GM04504 (cell line): ENCODE data around the gene CD22.
"Not testable (repeated sequence)": the region's sequence is repeated elsewhere in the genome, so short reads cannot be mapped to it uniquely, and the experiment has no call there.

Source experiments
- DNase-seq: peaks from one replicate; pipeline ENCODE4 v3.0.0-alpha.2; 2012; ENCODE audit warnings: low read depth

Gene CD22

DNA sequence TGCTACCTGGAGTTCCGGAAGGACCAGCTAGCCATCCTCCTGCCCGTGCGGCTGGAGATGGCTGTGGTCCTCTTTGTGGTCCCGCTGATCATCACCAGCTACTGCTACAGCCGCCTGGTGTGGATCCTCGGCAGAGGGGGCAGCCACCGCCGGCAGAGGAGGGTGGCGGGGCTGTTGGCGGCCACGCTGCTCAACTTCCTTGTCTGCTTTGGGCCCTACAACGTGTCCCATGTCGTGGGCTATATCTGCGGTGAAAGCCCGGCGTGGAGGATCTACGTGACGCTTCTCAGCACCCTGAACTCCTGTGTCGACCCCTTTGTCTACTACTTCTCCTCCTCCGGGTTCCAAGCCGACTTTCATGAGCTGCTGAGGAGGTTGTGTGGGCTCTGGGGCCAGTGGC is 30.4 kb downstream of the CD22 start:
- DNase-seq, result not testable (repeated sequence)

DNA sequence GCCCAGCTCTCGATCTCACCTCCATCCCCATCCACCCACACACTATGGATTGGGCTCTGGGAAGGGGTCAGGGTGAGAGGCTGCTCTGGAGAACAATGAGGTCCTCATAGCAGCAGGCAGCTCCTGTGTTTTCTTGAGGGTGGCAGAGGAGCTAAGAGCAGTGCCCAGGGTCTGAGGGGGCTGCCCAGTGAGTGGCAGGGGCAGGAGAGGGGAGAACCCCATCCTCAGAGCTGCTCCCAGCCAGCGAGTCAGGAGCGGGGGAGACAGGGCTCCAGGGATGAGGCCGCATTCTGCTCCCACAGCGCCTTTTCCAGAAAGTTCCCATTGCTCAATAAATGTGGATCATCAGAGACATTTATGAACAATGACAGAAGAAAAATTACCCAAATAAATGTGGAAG is 31.1 kb downstream of the CD22 start:
- DNase-seq, result not testable (repeated sequence)

DNA sequence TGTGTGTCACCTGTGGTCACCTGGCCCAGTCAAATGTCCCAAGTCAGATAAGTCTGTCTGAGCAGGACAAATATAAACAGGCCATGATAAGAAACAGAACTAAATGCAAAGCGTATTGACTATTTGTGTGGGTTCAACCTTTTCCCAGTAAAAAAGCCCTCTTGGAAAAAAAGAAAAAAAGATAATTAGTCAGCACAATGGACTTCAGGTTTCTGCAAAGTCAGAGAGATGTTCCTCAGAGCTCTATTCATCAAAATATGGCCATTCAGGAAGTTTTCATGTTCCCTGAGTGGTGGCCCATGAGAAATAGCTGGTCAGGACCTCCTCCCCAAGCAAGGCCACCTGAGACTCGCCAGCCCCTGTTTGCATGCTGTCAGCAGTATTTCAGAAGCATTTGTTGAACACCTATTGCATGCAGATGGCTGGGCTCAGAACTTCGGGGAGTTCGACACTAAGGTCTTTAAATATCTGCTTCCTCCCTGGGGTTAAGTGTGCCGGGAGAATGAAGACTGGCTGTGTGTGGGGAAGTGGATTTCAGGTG is 32.0 kb downstream of the CD22 start:
- DNase-seq, result no peak

DNA sequence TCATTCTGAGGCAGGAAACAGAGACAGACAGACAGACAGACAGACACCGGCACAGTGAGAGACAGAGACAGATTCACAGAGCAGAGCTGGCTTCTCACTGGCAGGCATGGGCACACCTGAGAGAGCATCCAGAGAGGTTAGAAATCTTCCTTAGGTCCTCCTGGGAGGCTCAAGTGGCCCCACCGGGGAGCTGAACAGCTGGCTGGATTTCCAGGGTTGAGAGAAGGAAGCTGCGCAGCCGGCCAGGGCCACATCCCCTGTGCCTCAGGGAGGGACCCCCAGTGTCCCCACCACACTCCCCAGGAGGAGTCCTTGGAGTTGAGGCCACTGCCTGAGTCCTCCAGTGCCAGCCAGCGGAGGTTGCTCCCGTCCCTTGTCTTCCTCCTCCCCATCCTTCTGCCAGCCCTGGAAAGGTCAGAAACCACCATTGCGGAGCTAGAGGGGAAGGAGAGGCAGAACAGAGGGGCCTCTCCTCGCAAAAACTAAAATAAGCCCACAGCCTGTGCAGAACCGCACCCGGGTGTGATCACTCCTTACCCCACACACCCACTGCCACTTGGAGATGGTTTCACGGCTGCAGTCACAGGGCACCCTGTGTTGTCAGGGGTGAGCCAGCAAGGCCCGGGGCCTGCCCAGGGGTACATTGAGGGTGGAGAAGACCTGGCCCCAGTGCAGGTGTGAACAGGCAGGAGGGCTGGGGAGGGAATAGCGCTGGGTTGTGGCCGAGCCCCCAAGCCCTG is 33.4 kb downstream of the CD22 start:
- DNase-seq, result no peak

DNA sequence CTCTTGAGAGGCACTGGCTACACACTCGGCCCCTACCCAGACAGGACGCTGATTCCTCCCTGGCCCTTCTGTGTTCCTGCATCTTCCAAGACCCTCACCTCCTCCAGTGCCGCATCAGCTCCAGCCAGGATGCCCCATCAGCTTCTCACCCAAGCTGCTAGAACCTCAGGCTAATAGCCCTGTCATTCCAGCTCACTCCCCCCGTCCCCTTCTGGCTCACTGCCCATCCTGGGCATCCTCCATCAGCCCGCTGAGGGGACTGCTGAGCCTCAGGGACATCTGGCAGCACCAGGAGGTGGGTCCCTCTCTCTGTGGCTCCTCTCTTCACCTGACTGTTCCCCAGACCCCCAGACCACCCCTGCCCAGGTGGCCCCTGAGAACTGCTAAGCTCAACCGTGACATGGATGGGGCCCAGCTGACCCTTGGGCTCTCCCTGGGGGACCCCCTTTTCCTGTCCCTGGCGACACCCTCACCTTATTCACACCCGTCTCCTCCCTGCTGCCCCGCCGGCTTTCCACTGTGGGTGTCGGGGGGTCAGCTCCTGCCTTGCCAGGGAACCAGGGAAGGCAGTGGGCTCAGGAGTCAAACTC is 34.1 kb downstream of the CD22 start:
- no peak for DNase-seq

DNA sequence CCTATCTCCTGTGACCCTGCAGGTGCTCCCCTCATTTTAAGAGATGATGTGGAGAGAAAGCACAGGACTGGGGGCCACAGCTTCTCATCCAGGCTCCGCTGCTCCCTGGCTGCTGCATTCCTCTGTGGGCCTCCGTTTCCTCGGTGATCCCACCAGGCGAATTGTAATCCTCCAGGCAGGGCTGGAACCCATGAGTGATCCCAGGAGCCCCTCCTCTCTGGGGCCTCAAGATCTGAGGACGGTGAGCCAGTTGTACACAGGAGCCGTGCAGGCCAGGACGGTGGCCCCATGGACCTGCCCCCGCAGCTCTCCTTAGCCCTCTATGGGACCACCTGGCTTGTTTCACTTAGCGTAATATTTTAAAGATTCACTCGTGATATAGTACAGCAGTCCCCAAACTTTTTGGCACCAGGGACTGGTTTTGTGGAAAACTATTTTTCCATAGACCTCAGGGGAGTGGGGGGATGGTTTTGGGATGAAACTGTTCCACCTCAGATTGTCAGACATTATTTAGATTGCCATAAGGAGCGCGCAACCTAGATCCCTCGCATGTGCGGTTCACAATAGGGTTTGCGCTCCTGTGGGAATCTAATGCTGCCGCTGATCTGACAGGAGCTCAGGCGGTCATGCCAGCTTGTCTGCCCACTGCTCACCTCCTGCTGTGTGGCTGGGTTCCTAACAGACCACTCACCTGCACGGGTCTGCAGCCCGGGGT is 34.9 kb downstream of the CD22 start:
- DNase-seq, result no peak

DNA sequence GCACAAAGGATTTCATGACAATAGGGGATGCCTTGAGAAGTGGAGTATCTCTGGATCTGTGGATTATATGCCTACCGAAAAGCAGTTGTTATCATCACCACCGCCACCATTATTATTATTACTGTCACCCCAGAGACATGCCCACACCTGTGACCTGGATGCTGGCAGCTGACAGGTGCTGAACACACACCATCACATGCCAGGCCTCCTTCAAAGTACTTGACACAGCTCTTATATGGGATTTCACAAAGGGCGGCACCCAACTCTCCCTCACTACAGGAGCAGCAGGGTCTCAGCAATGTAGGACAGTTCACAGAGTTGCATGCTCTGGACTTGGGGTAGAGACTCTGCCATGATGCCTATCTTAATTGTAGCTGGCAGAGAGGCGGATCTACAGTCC is 36.3 kb downstream of the CD22 start:
- DNase-seq, result no peak

DNA sequence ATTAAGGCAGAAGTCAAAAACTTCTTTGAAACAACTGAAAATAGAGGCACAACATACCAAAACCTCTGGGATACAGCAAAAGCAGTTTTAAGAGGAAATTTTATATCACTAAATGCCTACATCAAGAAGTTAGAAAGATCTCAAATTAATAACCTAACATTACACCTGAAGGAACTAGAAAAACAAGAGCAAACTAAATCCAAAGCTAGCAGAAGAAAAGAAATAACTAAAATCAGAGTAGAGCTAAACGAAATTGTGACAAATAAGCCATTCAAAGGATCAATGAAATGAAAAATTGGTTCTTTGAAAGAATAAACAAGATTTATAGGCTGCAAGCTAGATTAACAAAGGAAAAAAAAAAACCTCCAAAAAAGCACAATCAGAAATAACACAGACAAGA is 39.4 kb downstream of the CD22 start:
- DNase-seq, result no peak

DNA sequence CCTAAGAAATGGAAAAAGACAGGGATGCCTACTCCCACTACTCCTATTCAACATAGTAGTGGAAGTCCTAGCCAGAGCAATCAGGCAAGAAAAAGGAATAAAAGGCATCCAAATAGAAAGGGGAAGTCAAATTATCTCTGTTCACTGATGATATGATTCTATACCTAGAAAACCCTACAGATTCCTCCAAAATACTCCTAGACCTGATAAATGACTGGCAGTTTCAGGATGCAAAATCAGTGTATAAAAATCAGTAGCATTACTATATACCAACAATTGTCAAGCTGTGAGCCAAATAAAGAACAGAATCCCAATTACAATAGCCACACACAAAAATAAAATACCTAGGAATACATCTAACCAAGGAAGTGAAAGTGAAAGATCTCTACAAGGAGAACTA is 40.5 kb downstream of the CD22 start:
- DNase-seq, result no peak

DNA sequence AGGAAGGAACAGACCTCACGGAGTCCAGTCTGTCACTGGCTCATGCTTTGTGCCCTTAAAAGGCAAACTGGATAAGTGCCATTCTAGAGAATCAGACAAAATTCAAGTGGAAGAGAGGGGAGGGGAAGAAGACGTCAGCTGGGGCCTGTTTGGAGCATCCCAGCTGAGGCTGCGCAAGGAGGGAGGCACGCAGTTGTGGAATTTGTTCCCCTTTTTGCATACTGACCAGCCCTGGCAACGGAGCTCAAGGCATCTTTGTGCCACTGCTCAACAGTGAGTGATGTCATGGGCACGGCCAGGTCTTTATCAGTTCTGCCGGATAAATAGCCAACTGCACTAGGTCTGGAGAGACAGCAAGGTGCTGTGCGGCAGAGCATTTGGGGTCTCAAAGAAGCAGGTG is 41.7 kb downstream of the CD22 start, which contains the start of gene GPR42:
Gene GPR42 (plus strand): TSS at position 347 of the 400 bp plus-strand sequence. CDS start 292 bp downstream, outside the sequence.
- DNase-seq, result no peak

DNA sequence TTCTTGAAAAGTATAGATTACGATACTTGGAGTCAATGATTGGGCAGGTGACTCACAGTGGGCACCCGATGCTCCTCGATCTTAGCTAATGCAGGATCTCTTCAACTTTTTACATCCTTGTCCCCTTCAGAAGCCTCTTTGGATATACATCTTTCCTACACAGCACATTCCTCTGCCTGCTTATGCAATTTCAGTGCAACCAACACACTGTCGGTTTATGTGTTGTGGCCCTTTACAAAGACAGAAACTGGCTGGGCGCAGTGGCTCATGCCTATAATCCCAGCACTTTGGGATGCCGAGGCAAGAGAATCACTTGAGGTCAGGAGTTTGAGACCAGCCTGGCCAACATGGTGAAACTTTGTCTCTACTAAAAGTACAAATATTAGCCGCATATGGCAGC is 44.5 kb downstream of the CD22 start:
- DNase-seq, result no peak

DNA sequence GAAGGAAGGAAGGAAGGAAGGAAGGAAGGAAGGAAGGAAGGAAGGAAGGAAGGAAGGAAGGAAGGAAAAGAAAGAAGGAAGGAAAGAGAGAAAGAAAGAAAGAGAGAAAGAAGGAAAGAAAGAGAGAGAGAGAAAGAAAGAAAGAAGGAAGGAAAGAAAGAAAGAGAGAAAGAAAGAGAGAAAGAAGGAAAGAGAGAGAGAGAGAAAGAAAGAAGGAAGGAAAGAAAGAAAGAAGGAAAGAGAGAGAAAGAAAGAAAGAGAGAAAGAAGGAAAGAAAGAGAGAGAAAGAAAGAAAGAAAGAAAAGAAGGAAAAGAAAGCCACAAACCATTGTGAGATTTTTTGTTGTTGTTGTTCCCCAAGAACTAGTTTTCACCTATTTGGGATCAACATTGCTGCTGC is 45.0 kb downstream of the CD22 start:
- DNase-seq, result not testable (repeated sequence)

DNA sequence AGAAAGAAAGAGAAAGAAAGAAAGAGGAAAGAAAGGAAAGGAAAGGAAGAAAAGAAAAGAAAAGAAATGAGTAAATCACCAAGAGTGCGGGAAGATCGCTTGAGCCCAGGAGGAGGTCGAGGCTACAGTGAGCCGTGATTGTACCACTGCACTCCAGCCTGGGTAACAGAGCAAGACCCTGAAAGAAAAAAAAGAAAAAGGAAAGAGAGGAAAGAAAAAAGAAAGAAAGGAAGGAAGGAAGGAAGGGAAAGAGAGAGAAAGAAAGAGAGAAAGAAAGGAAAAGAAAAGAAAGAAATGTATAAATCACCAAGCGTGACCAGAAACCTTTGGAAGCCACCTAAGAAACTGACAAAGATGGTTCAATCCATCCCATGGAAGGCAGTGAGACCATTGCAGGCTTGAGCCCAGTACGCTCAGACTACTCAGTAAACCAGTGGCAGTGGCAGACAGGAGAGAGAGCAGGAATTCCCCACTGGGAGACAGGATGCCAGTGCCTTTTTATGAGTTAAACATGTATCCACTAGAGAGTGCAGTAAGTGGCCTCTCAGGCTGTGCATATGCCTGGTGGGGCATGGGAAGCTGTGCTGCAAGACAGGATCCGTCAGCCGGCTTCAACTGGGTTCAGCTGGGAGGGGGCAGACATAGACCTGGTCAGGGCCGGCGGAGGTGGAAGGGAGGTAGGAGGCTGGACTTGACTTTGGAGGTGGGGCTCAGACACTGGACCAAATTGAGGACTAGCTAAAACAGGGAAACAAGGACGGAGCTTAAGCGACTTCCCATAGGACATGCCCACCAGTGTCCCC is 46.7 kb downstream of the CD22 start:
- DNase-seq, result no peak

DNA sequence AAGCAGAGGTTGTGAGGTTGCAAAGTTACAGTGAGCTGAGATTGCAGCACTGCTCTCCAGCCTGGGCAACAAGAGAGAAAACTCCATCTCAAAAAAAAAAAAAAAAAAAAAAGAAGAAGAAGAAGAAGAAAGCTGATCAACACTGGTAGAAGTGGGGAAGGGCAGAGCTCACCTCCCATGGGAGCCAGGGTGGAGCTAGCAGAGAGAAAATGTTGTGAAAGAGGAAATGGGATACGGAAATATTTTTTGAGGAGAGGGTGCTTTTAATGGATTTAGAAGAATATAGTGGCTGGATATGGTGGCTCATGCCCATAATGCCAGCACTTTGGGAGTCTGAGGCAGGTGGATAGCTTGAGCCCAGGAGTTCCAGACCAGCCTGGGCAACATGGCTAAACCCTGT is 48.7 kb downstream of the CD22 start:
- no peak for DNase-seq

DNA sequence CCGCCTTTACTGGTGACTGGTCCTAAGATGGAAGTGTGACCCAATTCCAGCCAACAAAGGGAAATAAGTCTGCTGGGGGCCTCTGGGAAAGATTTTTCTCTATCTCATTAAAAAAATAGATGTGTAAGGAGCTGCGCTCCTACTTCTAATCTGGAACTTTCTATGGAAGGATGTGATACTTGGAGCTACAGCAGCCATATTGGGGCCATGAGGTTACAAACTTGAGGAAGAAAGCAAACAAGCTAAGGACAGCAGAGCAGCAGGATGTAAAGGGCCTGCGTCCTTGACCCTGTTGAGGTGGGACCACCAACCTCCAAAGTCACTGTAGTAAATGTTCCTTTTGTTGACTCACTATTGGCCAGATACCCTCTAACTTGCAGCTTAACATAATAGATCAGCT is 49.4 kb downstream of the CD22 start:
- no peak for DNase-seq

DNA sequence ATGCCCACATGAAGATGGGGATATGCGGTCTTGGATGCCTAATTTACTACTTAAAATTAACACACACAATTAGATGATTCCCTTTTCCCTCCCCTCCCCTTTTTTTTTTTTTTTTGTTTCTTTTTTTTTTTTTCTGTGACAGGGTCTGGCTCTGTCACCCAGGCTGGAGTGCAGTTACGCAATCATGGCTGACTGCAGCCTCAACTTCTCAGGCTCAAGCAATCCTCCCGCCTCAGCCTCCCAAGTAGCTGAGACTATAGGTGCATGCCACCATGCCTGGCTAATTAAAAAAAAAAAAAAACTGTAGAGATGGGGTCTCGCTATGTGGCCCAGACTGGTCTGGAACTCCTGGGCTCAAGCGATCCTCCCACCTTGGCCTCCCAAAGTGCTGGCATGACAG is 50.6 kb downstream of the CD22 start:
- DNase-seq, result not testable (repeated sequence)

DNA sequence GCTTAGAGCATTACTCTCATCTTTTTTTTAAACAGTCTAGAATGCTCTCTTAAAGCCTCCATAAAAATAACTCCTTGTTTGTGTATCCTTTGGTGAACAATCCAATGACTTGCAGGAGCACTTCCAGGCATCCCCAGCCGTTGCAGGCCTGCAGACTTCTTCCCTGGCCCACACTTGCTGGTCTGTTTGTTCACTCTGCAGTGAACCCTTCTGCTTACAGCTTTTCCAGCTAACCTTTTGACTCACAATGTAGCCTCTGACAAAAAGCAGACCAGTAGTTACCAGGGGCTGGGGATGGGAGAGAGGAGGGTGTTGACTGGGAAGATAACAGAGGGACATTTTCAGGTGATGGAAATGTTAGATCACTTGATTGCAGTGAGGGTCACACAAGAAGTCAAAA is 51.0 kb downstream of the CD22 start:
- no peak for DNase-seq

DNA sequence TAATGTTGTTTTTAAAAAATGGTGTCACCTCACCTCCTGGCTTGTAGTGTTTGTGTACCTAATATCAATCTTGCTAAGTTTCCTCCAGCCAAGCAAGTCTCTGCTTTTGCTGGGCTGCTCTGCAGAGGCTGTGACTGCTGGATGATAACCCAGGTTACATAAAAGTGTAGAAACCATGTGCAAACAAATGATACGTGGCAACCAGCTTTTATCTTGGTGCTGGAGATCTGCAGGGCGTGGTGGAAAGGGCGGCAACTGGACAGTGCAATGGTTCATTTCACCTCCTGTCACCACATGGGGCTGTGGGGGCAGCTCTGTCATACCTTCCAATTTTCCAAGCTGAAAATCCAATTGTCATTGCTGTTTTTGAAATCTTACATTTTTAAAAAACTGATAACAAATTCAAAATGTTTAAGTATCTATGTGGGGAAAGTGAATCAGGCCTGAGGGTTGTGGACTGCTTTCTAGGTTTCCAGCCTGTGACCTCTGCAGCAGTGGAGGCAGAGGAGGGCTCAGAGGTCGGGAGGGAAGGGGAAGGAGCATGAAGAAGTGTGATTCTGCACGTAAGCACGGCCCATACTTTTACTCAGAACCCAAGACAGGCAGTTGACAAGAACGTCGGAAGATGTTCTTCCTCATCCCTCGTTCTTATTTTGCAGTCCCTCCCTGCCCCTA is 51.6 kb downstream of the CD22 start:
- no peak for DNase-seq

DNA sequence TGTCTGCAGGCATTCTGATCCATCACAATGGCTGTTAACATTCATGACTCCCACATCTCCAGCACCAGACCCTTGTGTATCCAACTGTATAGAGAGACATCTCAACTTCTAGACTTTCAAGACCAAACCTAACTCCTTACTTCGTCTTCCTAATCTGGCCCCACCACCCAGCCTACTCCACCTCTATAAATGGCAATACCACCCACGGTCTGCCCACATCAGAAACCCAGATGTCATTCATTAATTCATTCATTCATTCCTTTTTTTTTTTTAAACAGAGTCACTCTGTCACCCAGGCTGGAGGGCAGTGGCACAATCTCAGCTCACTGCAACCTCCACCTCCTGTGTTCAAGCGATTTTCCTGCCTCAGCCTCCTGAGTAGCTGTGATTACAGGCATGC is 52.3 kb downstream of the CD22 start:
- no peak for DNase-seq

DNA sequence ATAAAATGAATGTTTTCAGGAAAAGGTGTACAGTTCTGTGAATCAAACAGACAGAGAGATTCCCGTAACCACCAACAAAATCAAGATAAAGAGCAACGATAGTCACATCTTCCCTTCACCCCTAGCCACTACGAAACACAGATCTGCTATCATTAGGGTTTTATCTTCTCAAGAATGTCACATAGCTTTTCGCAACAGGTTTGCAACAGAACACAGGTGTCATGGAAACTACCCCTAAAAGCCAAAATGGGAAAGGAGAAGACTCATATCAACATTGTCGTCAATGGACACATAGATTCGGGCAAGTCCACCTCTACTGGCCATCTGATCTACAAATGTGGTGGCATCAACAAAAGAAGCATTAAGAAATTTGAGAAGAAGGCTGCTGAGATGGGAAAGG is 52.9 kb downstream of the CD22 start:
- no peak for DNase-seq

DNA sequence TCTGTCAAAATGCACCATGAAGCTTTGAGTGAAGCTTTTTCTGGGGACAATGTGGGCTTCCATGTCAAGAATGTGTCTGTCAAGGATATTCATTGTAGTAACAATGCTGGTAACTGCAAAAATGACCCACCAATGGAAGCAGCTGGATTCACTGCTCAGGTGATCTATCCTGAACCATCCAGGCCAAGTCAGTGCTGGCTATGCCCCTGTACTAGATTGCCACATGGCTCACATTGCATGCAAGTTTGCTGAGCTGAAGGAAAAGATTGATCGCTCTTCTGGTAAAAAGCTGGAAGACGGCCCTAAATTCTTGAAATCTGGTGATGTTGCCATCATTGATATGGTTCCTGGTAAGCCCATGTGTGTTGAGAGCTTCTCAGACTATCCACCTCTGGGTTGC is 54.5 kb downstream of the CD22 start:
- DNase-seq, result no peak
